Brain microvascular endothelial cell (primary cell): ENCODE measurements around the gene PSMB3.

Source experiments
- DNase-seq: peaks from one replicate; pipeline ENCODE4 v3.0.0-alpha.2; 2020
- H3K27ac ChIP-seq: fragments of 250-450 bp; sonication (Bioruptor Pico); 2 replicates; pipeline ENCODE4 v1.5.1; 2020; ENCODE audit warnings: mild to moderate bottlenecking, moderate library complexity
- H3K27me3 ChIP-seq: fragments of 250-450 bp; sonication (Bioruptor Pico); replicated peaks from 2 replicates; pipeline ENCODE4 v1.5.1; 2020; ENCODE audit warnings: mild to moderate bottlenecking
- H3K36me3 ChIP-seq: fragments of 250-450 bp; sonication (Bioruptor Pico); replicated peaks from 2 replicates; pipeline ENCODE4 v1.5.1; 2020; ENCODE audit warnings: mild to moderate bottlenecking
- H3K4me3 ChIP-seq: 2 replicates; pipeline ENCODE4 v1.5.1; 2011; ENCODE audit warnings: low read depth, mild to moderate bottlenecking, control low read depth, low read length, moderate library complexity
- in situ Hi-C: cut with HindIII; loops from 2 replicates; pipeline ENCODE4 v1.10.0; 2017; ENCODE audit warnings: low sequenced_read_pairs, low pct_ligation_motif_present
- TF ChIP-seq, protein P1 (sequence below): IDR thresholded peaks from 2 replicates; pipeline ENCODE4 v1.5.1; 2011; ENCODE audit warnings: low read depth, mild to moderate bottlenecking, moderate library complexity, low read length, control low read depth, inconsistent platforms; ENCODE audit errors: missing control alignments

Gene PSMB3

DNA sequence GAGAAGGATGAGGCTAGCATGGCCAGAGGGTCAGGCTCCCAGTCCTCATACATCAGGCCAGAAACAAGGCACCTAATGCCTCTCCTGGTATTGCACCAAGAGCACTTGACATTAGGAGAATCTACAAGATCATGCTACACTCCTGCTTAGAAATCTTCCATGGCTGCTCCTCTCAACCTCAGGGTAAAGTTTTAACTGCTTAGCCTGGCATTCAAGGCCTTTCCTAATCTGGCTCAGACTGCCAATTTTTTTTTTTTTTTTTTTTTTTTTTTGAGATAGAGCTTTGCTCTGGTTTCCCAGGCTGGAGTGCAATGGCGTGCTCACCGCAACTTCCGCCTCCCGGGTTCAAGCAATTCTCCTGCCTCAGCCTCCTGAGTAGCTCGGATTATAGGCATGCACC lies 38.6 kb downstream of the PSMB3 start:
- Histone ChIP-seq H3K27me3 (no peaks in the 10 kb centered on the region), H3K4me3 (no peak overlapping the region), H3K27ac (no peak overlapping the region), H3K36me3 (peaks cover 7% of the 10 kb centered on the region)
- TF ChIP-seq, protein P1, sequence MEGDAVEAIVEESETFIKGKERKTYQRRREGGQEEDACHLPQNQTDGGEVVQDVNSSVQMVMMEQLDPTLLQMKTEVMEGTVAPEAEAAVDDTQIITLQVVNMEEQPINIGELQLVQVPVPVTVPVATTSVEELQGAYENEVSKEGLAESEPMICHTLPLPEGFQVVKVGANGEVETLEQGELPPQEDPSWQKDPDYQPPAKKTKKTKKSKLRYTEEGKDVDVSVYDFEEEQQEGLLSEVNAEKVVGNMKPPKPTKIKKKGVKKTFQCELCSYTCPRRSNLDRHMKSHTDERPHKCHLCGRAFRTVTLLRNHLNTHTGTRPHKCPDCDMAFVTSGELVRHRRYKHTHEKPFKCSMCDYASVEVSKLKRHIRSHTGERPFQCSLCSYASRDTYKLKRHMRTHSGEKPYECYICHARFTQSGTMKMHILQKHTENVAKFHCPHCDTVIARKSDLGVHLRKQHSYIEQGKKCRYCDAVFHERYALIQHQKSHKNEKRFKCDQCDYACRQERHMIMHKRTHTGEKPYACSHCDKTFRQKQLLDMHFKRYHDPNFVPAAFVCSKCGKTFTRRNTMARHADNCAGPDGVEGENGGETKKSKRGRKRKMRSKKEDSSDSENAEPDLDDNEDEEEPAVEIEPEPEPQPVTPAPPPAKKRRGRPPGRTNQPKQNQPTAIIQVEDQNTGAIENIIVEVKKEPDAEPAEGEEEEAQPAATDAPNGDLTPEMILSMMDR, result no peak
- in situ Hi-C loops, result no loop called here
- DNase-seq, result no peak

DNA sequence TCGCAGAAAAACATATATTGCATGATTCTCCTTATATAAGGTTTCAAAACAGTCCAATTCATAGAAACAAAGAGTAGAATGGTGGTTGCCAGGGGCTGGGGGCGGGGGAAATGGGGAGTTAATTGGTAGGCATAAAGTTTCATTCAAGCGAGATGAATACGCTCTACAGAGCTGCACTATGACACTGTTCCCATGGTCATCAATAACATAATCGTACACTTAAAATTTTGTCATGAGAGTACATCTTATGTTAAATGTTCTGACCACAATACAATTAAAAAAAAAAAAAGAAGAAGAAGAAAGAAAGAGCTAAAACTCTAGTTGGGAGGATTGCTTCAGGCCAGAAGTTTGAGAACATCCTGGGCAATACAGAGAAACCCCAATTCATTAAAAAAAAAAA lies 41.7 kb downstream of the PSMB3 start:
- H3K4me3 ChIP-seq, result no peak overlapping the region
- TF ChIP-seq, protein P1, result no peak
- no peaks in the 10 kb centered on the region for H3K27me3 ChIP-seq
- in situ Hi-C loops, result no loop called here
- H3K36me3 ChIP-seq, result peaks cover 3% of the 10 kb centered on the region
- DNase-seq, result no peak
- H3K27ac ChIP-seq, result no peak overlapping the region

DNA sequence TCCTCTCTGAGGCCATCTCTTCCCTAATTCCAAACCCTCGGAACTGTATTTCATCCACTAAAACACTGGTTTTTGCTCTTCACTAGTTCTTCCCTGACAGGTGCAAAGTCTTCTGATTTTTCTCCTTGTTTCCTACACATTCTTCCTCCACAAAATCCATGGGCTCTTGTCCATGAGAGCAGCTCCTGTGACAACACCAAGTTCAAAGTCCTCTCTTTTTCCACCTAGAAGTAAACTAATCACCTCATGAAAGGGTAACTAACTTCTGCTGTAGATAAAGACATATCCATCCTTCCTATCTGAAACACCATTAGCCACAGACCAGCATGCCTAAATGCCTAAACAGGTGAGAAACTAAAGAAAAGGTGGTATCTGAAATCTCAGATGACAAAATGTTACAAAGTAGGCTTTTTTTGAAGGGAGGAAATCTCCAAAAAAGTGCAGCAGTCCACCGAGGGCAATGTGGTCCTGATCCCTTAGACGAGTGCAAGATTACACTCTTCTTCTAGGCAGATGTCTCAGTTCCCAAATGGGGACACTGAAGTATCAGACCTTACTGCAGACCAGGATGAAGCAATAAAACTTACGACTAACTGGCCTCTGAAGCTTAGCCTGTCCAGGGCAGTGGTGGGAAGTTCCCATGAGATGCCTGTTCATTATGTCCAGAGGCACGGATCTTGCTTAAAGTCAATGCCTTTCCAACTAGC lies 44.1 kb downstream of the PSMB3 start:
- no peak for DNase-seq
- in situ Hi-C loops, result no loop called here
- Histone ChIP-seq H3K4me3 (no peak overlapping the region), H3K27me3 (no peaks in the 10 kb centered on the region), H3K27ac (no peak overlapping the region), H3K36me3 (peaks cover 8% of the 10 kb centered on the region)
- TF ChIP-seq, protein P1, result no peak

DNA sequence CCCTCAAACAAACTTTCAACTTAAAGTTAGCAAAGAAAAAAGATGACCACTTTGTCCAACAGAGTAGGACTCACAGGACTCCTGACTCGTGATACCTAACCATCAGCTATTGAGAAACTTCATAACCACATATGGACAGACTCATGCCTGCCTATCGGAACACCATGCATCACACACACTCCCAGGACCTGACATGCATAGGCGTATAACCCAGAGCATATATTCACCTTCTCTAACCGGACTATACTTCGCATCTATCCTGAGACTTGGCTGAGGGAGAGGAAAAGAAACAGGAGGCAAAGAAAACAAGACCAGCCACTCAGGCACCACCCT lies 44.6 kb downstream of the PSMB3 start:
- in situ Hi-C loops, result no loop called here
- H3K4me3 ChIP-seq, result no peak overlapping the region
- peaks cover 14% of the 10 kb centered on the region for H3K36me3 ChIP-seq
- peak; percentile 9 for DNase-seq
- TF ChIP-seq, protein P1, result no peak
- no peak overlapping the region for H3K27ac ChIP-seq
- no peaks in the 10 kb centered on the region for H3K27me3 ChIP-seq

- in situ Hi-C loops, result no loop called here
- TF ChIP-seq, protein P1, result no peak
- no peak overlapping the region for H3K27ac ChIP-seq
- peaks cover 18% of the 10 kb centered on the region for H3K36me3 ChIP-seq
- peak overlapping the region; percentile 88 for H3K4me3 ChIP-seq
- H3K27me3 ChIP-seq, result no peaks in the 10 kb centered on the region
- DNase-seq, result no peak
These were observed 45.3 kb downstream of the PSMB3 start for GRCh38 chr17:38797828-38798227.
